H1 (cell line): Measurements from ENCODE around the gene ZNF408. TPM values are rescaled to one million over a fixed set of nuclear protein-coding genes. Genes with fewer than 3 reads are reported as not detected.

Source experiments
- CTCF ChIA-PET: fragments of 300-600 bp; sonication (Branson Sonifier 250); formaldehyde crosslinking; loops from one replicate; lab custom pipeline; 2021; ENCODE audit not compliant: partially characterized antibody; lab: Charles Lee
- POLR2A ChIA-PET: fragments of 300-600 bp; sonication (Branson Sonifier 250); formaldehyde crosslinking; loops from one replicate; lab custom pipeline; 2021; ENCODE audit warnings: inconsistent platforms; ENCODE audit not compliant: partially characterized antibody; lab: Charles Lee
- DNase-seq, 2 experiments: peaks; one replicate each; pipeline versions ENCODE4 v3.0.0 to v3.0.0-alpha.2; 2010 to 2022; ENCODE audit warnings: low spot score in 2 of 2, low read depth in 1 of 2, mixed read lengths in 1 of 2
- FAIRE-seq: peaks from 2 replicates; lab custom pipeline; 2011; peaks lifted over from hg19 to GRCh38; lab: Jason Lieb, UNC
- H2AFZ ChIP-seq: 2 replicates; pipeline ENCODE4 v1.8.1; 2012; ENCODE audit warnings: low read length, inconsistent platforms
- H2AK5ac ChIP-seq: 2 replicates; pipeline ENCODE4 v1.6.1; 2013; ENCODE audit warnings: low read depth, low read length
- H2BK120ac ChIP-seq: replicated peaks from 2 replicates; pipeline ENCODE3; 2013; ENCODE audit warnings: low read depth, low read length, inconsistent platforms
- H2BK12ac ChIP-seq: 2 replicates; pipeline ENCODE4 v1.6.1; 2013; ENCODE audit warnings: low read depth, low read length
- H2BK15ac ChIP-seq: 2 replicates; pipeline ENCODE4 v1.6.1; 2013; ENCODE audit warnings: low read length
- H2BK20ac ChIP-seq: 2 replicates; pipeline ENCODE4 v1.6.1; 2013; ENCODE audit warnings: low read length
- H2BK5ac ChIP-seq: 2 replicates; pipeline ENCODE4 v1.6.1; 2013; ENCODE audit warnings: low read depth, low read length
- H3K14ac ChIP-seq: 2 replicates; pipeline ENCODE4 v1.6.1; 2013; ENCODE audit warnings: inconsistent platforms; ENCODE audit not compliant: insufficient read length
- H3K18ac ChIP-seq: 2 replicates; pipeline ENCODE4 v1.6.1; 2013; ENCODE audit warnings: low read length; ENCODE audit errors: extremely low read depth
- H3K23ac ChIP-seq: 2 replicates; pipeline ENCODE4 v1.6.1; 2013; ENCODE audit warnings: inconsistent platforms; ENCODE audit not compliant: insufficient read length
- H3K23me2 ChIP-seq: 2 replicates; pipeline ENCODE4 v1.6.1; 2013; ENCODE audit warnings: low read depth, low read length
- H3K27ac ChIP-seq: 2 replicates; pipeline ENCODE4 v1.6.1; 2011; ENCODE audit warnings: low read depth, low read length, inconsistent platforms
- H3K27me3 ChIP-seq, 4 experiments: replicated peaks in 1 of 4; 1 replicate in 1 of 4; 2 replicates in 3 of 4; pipeline versions ENCODE4 v1.6.1 to v1.8.1; 2011 to 2013; ENCODE audit warnings: low read length in 3 of 4, mild to moderate bottlenecking in 3 of 4, inconsistent platforms in 2 of 4, mixed read lengths in 2 of 4, moderate library complexity in 1 of 4; ENCODE audit not compliant: control insufficient read depth in 3 of 4, insufficient read depth in 3 of 4; ENCODE audit errors: extremely low read depth in 1 of 4
- H3K36me3 ChIP-seq, 4 experiments: 2 replicates each; pipeline versions ENCODE4 v1.6.1 to v1.8.1; 2011 to 2013; ENCODE audit warnings: mild to moderate bottlenecking in 4 of 4, low read length in 3 of 4, moderate library complexity in 2 of 4, control low read depth in 1 of 4, inconsistent platforms in 1 of 4; ENCODE audit not compliant: insufficient read depth in 4 of 4, control insufficient read depth in 2 of 4
- H3K4ac ChIP-seq: replicated peaks from 2 replicates; pipeline ENCODE3; 2013; ENCODE audit warnings: low read length, low read depth, mixed read lengths, inconsistent platforms; ENCODE audit not compliant: insufficient read length
- H3K4me1 ChIP-seq, 4 experiments: replicated peaks in 1 of 4; 1 replicate in 1 of 4; 2 replicates in 3 of 4; pipeline versions ENCODE4 v1.6.1 to v1.8.1; 2011 to 2013; ENCODE audit warnings: low read length in 3 of 4, inconsistent platforms in 2 of 4, mixed read lengths in 1 of 4; ENCODE audit not compliant: insufficient read depth in 4 of 4, control insufficient read depth in 3 of 4
- H3K4me2 ChIP-seq, 2 experiments: 2 replicates each; pipeline versions ENCODE4 v1.6.1 to v1.8.1; 2011 to 2013; ENCODE audit warnings: low read depth in 2 of 2, low read length in 2 of 2, control low read depth in 1 of 2, inconsistent platforms in 1 of 2, mild to moderate bottlenecking in 1 of 2; ENCODE audit not compliant: insufficient read depth in 1 of 2
- H3K4me3 ChIP-seq, 4 experiments: fragments of 200-600, 300-600 bp in 1 of 4; sonication (generic), shearing (Covaris generic), sonication (Bioruptor Twin) in 1 of 4; 2 replicates each; pipeline versions ENCODE4 v1.5.1 to v1.8.1; 2011 to 2016; ENCODE audit warnings: low read length in 4 of 4, low read depth in 3 of 4, control low read depth in 2 of 4, inconsistent platforms in 2 of 4, mild to moderate bottlenecking in 2 of 4, mixed read lengths in 1 of 4, moderate library complexity in 1 of 4; ENCODE audit not compliant: insufficient read depth in 2 of 4; ENCODE audit errors: extremely low read depth in 1 of 4
- H3K56ac ChIP-seq: replicated peaks from 2 replicates; pipeline ENCODE3; 2013; ENCODE audit warnings: low read depth, mild to moderate bottlenecking, mixed read lengths, low read length, inconsistent platforms; ENCODE audit not compliant: insufficient read length
- H3K79me1 ChIP-seq: 2 replicates; pipeline ENCODE4 v1.6.1; 2013; ENCODE audit warnings: low read depth, low read length, control low read depth
- H3K79me2 ChIP-seq, 2 experiments: 2 replicates each; pipeline versions ENCODE4 v1.6.1 to v1.8.1; 2012 to 2013; ENCODE audit warnings: low read length in 2 of 2, mild to moderate bottlenecking in 2 of 2, inconsistent platforms in 1 of 2; ENCODE audit not compliant: insufficient read depth in 2 of 2, control insufficient read depth in 1 of 2
- H3K9ac ChIP-seq, 4 experiments: replicated peaks in 1 of 4; 1 replicate in 1 of 4; 2 replicates in 3 of 4; pipeline versions ENCODE4 v1.6.1 to v1.8.1; 2011 to 2013; ENCODE audit warnings: low read depth in 3 of 4, low read length in 3 of 4, control low read depth in 2 of 4, mild to moderate bottlenecking in 2 of 4, moderate library complexity in 2 of 4, inconsistent platforms in 1 of 4; ENCODE audit errors: extremely low read depth in 1 of 4
- H3K9me3 ChIP-seq, 2 experiments: 2 replicates each; pipeline versions ENCODE4 v1.6.1 to v1.8.1; 2012 to 2013; ENCODE audit warnings: mild to moderate bottlenecking in 2 of 2, moderate library complexity in 2 of 2, control low read depth in 1 of 2, inconsistent platforms in 1 of 2, low read depth in 1 of 2, low read length in 1 of 2, mixed read lengths in 1 of 2; ENCODE audit not compliant: insufficient read depth in 2 of 2
- H4K20me1 ChIP-seq, 2 experiments: replicated peaks in 1 of 2; 2 replicates each; pipeline versions ENCODE3 to v1.8.1; 2011 to 2013; ENCODE audit warnings: inconsistent platforms in 2 of 2, low read length in 2 of 2, mild to moderate bottlenecking in 1 of 2; ENCODE audit not compliant: insufficient read depth in 2 of 2, control insufficient read depth in 1 of 2
- H4K5ac ChIP-seq: 2 replicates; pipeline ENCODE4 v1.6.1; 2013; ENCODE audit warnings: low read length, low read depth, mixed read lengths, inconsistent platforms; ENCODE audit not compliant: insufficient read length
- H4K8ac ChIP-seq: 2 replicates; pipeline ENCODE4 v1.8.0; 2013; ENCODE audit warnings: mild to moderate bottlenecking, moderate library complexity, low read length, inconsistent platforms; ENCODE audit not compliant: insufficient read depth; ENCODE audit errors: extremely low read depth
- H4K91ac ChIP-seq: replicated peaks from 2 replicates; pipeline ENCODE3; 2013; ENCODE audit warnings: low read length, mixed read lengths, inconsistent platforms; ENCODE audit not compliant: insufficient read length
- ATF2 ChIP-seq: IDR thresholded peaks from 2 replicates; pipeline ENCODE4 v1.6.1; 2012; ENCODE audit warnings: low read length, inconsistent platforms
- BACH1 ChIP-seq: IDR thresholded peaks from 2 replicates; pipeline ENCODE4 v1.6.1; 2012; ENCODE audit warnings: low read length, improper control_type of control experiment
- MAX ChIP-seq: IDR thresholded peaks from 2 replicates; pipeline ENCODE4 v1.6.1; 2012; ENCODE audit warnings: inconsistent platforms
- NANOG ChIP-seq: IDR thresholded peaks from 2 replicates; pipeline ENCODE4 v1.6.1; 2011; ENCODE audit warnings: low read length, low read depth, mild to moderate bottlenecking, inconsistent platforms; ENCODE audit not compliant: insufficient read depth, poor library complexity, severe bottlenecking
- polyA plus RNA-seq, 7 experiments: library from polyadenylated mRNA; depleted of rRNA in 3 of 7; stranded (reverse) in 5 of 7; unstranded in 2 of 7; fragments of >200 nt in 5 of 7; fragments of 200-250 nt in 2 of 7; gene quantifications; 1 replicate in 5 of 7; 2 replicates in 1 of 7; 4 replicates in 1 of 7; pipeline versions ENCODE4 v1.2.1 to v1.2.3, GENCODE V29; 2011 to 2013; ENCODE audit warnings: missing spikeins in 2 of 7, mixed read lengths in 2 of 7
- total RNA-seq: library from RNA; stranded (reverse); fragmentation: NEBNext Ultra II Directional; extraction: Animal tissue kit (Norgen Biotek cat#: 25700); gene quantifications from 2 replicates; pipeline ENCODE4 v1.2.1, GENCODE V29; 2021

ZNF408 gene
- total and polyA plus RNA-seq, 2 of the 8 experiments (the other 6 are each of a cell fraction or from before 2014, with no cell fraction given), result 10.7 to 11.0 TPM

DNA sequence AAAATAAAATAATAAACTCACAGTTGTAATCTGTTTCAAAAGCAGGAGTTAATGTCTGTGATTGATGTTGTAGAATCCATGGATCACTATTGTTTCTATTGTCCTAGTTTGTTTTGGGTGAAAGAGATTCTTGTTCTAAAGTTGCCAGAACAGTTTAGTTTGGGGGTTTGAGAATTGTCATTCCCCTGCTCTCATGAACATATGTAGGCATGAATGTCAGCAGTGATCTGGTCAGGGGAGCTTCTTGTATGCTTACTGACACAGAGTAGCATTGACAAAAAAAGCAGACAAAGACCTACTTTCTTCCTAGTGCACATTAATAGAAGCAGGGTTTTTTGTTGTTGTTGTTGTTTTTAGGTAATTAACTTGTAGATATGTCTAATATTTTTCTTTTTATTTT is 39.0 kb upstream of the ZNF408 start:
- Histone ChIP-seq H2BK12ac (no peak overlapping the region), H3K4ac (no peak overlapping the region), H3K14ac (no peak overlapping the region), H4K91ac (no peak overlapping the region), H4K20me1 (peaks cover 0 to 2% of the 10 kb centered on the region in 2 experiments), H4K5ac (no peak overlapping the region), H2BK15ac (no peak overlapping the region), H2BK5ac (no peak overlapping the region), H3K4me3 (no peak overlapping the region), H4K8ac (no peak overlapping the region), H3K56ac (no peak overlapping the region), H3K23ac (no peak overlapping the region), H3K18ac (no peak overlapping the region), H2AK5ac (no peak overlapping the region), H2BK20ac (no peak overlapping the region), H3K9me3 (no peaks in the 10 kb centered on the region), H3K4me1 (no peaks in the 10 kb centered on the region), H3K23me2 (no peaks in the 10 kb centered on the region), H3K4me2 (no peak overlapping the region), H3K36me3 (peaks cover 14 to 56% (median 42%) of the 10 kb centered on the region in 4 experiments), H3K79me1 (no peaks in the 10 kb centered on the region), H3K27ac (no peak overlapping the region), H3K27me3 (no peaks in the 10 kb centered on the region), H3K79me2 (no peaks in the 10 kb centered on the region), H3K9ac (no peak overlapping the region), H2AFZ (no peak overlapping the region), H2BK120ac (no peak overlapping the region)
- DNase-seq (no peak), FAIRE-seq (no peak)
- no peak for TF ChIP-seq MAX
- no peak for TF ChIP-seq ATF2
- TF ChIP-seq BACH1, result no peak
- no peak for TF ChIP-seq NANOG
- ChIA-PET CTCF (interaction anchor here (1.9 kb wide), 1 partner anchor 13 kb away, joined by 6 read pairs; no protein-coding TSS in a partner anchor), POLR2A (interaction anchor here (0.7 kb wide), 1 partner anchor 182 kb away, joined by 3 read pairs; no protein-coding TSS in a partner anchor)
